Stimulated activated CD4-positive, alpha-beta T cell treated with anti-CD3 and anti-CD28 coated beads, Interleukin-1b, Interleukin-23, amount 100 ng/mL, for 48 hours (primary cell): ENCODE measurements around the gene TBX3.

Experiments used
- DNase-seq: peaks from one replicate; pipeline ENCODE4 v3.0.0-alpha.2; 2020

Gene TBX3

GRCh38 chr12:114666746-114667668 lies 17.0 kb downstream of the TBX3 start:
- no peak for DNase-seq

GRCh38 chr12:114665411-114666260 lies 18.3 kb downstream of the TBX3 start:
- no peak for DNase-seq

DNA sequence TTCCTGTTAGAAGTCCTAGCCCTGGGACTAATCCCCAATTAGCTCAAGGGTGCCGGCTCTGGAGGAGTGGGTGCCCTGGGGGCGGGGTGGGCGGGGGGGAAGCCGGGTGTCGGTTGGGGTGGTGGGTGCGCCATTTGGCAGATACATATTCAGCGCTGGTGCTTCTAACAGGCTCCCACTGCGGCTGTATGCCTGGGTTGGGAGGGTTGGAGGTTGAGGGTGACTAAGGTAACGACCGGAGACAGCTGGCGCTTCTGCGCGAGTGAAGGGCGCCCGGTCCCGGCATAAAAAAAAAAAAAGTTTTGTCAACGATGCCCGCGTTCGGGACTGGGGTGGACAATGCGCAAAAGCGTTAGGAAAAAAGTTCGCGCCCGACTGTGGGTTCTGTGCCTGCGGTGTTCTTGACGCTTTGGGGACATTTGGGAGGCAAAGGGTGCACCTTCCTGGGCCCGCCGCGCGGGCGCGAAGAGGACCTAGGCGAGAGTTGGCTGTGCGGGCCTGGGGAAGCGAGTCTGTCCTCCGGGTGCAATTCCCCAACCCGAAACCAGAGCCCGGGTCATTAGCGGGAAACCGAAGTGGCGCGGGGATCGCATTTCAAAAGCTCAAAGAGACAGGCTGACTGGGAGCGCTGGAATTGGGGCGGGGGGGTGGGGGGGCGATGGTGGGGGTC lies 19.2 kb downstream of the TBX3 start:
- DNase-seq: no peak

DNA sequence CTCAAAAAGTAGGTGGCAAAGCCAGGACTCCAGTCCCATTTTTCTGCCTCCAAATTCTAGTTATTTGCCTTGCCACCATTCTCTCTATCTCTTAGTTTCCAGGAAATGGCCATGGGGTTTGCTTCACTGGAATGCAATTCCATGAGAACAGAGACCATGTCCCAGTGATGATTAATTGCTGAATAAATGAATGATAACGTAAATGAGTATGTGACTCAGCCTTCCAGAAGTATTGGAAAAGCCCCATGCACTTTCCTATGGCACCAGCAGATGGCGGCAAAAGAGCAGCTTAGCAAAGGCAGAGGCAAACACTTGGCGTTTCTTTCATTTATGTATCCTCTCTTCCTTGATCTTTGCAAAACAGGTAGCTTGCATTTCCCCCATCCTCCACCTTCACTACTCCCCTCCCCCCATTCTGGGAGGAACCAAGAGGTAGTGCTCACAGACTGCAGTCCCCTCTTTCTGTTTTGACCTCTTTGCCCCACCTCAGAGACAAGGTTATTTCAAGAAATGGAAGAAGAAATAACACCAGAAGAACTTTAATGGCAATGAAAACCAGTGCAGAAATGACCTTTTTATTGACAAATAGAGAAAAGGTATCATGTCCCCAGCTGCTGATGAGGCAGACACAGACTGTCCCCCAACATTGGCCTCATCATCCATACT lies 21.3 kb downstream of the TBX3 start:
- peak; percentile 63 for DNase-seq

DNA sequence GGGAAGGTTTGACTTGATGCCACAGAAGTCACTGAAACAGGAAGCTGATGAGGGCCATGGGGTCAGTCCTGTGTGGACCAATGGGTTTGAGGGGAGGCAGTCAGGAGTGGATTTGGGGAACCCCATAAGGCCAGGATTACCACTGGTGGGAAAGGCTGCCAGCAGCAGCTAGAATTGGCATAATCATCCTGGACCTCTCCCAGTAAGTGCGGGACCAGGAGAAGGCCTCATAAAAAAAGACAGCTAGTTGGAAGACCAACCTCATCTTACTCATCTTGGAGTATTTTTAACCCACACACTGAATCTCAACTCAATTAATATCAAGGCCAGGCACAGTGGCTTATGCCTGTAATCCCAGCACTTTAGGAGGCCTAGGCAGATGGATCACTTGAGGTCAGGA lies 22.7 kb downstream of the TBX3 start:
- no peak for DNase-seq

GRCh38 chr12:114659084-114659483 lies 24.9 kb downstream of the TBX3 start:
- no peak for DNase-seq

DNA sequence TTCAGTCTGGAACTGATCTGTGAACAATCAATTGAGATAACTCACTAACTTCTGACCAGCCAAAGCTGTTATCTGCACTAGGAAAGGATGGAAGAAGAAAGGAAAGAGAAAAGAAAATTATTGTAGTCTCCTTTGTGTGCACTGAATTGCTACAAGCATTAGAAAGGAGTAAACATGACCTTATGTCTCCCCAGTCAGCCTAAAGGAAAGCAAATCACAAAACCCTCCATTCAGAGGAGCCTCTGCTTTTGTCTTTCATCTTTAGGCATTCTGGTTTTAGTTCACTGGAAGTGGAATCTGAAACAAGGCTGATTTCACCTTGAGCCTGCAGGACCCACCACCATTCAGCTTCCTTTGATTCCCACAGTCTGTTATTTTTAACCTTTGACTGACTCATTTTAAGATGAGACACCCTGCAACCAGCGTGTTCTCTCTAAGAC lies 26.0 kb downstream of the TBX3 start:
- DNase-seq: no peak

GRCh38 chr12:114657597-114657920 lies 26.4 kb downstream of the TBX3 start:
- no peak for DNase-seq

GRCh38 chr12:114656906-114657596 lies 26.9 kb downstream of the TBX3 start:
- DNase-seq: no peak

DNA sequence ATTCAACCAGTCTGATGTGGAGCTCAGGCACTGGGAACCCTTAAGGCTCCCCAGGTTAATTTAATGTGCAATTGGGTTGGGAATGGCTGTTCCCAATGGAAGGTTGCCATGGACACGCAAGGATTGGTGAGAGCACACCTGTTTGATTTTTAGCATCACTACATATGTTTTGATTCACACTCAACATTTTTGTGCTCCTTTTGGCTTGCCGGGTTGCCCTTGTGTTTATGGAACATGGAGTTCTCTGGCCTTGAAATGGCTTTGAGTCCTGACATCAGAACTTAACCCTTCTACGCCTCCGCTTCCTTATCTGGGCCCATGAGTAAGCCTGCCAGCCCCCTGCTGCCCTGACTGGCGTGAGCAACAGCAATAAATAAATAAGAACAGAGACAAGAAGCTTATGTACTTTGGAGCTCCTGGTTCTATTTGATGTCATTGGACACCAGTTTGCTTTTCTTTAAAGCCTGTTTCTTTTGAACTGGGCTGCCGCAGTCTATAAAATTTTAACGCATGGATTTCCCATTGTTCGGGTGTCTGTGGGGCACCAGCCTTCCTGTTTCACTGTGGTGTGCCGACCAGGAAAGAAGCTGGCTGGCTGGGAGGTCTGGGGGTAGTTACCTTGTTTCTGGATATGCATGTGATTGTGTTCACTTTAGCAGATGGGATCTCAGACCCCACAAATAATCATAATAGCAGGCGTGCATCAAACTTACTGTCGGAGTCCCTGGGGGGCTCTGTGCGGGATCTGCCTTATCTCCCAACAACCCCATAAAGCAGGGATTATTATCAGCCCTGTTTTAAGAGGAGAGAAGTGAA lies 27.8 kb downstream of the TBX3 start:
- DNase-seq: no peak

GRCh38 chr12:114649585-114649984 lies 34.4 kb downstream of the TBX3 start:
- no peak for DNase-seq

DNA sequence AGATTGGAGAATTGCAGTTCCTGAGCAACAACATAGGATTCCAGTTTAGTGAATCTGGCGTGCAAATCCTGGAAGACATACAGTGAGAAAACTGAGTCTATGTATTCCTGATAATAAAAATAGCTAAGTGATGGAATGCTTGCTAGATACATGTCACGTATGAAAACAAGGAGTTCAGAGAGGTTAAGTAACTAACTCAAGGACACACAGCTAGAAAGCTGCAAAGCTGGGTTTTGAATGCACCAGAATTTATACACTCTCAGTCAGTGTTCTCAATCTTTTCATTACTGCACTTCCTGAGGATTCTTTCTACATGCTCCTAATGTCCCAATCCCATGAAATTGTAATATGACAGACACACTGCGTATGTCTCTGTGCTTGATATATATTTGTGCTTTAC lies 35.3 kb downstream of the TBX3 start:
- no peak for DNase-seq

DNA sequence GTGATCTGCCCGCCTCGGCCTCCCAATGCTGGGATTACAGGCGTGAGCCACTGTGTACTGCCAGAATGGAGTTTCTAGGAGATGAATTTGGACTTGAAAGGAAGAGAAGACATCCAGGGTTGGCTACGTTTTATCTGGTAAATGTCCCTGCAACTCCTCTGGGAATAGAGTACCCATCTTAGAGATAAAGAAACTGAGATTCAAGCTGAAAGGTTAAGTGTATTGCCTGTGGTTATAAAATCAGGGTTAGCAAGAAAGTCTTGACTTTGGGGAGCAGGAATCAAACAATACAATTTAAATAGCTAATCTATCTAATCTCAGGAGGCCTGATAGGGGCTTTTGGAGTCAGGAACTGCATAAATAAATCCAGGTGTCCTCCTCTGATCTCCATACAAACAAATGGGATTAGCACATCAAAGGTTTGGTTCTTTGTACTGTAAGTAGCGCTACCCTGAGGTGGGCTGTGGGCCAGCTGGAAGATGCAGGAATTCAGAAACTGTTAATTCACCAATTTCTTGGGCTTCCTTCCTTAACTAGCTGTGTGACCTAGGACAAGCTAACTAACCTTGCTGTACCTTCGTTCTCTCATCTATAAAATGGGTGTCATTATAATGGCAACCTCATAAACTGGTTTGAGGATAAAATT lies 45.1 kb downstream of the TBX3 start:
- DNase-seq: no peak

GRCh38 chr12:114636723-114637480 lies 47.1 kb downstream of the TBX3 start:
- no peak for DNase-seq

GRCh38 chr12:114631242-114631641 lies 52.7 kb downstream of the TBX3 start:
- DNase-seq: no peak

GRCh38 chr12:114628199-114628598 lies 55.8 kb downstream of the TBX3 start:
- DNase-seq: no peak

- DNase-seq: no peak
These were observed 56.6 kb downstream of the TBX3 start for GRCh38 chr12:114627393-114627792.

DNA sequence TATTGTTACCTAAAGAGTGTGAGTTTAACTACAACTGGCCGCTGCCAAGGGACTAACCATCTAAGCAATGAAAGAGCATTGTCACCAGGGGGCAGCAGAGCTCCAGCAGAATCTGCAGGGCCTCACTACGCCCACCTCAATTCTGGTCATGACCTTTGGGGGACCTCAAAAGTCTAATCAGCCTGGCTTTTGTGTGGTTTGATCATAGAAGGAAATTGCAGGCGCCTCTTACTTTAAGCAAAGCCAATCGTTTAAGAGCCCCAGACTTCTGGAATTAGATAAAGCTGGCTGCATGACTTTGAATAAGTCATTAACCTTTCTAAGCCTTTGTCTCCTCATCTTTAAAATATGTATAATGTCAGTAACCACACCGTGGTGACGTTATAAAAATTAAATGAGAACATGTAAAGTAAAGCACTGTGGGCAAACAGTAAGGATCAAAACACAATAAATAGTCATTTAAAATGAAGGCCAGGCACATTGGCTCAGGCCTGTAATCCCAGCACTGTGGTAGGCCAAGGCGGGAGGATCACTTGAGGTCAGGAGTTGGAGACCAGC lies 58.6 kb downstream of the TBX3 start:
- peak; percentile 32 for DNase-seq

DNA sequence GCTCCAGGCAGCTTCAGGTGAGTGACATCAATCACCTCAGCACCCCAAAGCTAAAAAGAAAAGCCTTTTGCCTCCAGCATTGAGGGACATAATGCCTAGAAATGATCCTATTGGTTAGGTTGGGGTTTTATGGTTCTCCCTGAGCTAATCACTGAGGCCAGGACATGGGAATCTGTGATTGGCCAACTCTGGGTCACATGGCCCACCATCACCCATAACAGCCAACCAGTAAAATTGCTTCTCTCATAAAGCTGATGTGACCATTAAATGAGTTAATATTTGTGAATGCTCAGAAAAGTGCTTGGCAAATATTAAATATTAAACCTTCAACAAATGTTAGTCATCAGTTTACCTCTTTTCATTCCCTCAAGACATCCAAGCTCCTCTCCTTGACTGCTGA lies 60.2 kb downstream of the TBX3 start:
- no peak for DNase-seq
